AG08396 (cell line): Measurements from ENCODE around the gene AHSA1.

Source experiments
- DNase-seq: peaks from one replicate; pipeline ENCODE4 v3.0.0; 2012; ENCODE audit warnings: low spot score, mixed read lengths

The AHSA1 gene

DNA sequence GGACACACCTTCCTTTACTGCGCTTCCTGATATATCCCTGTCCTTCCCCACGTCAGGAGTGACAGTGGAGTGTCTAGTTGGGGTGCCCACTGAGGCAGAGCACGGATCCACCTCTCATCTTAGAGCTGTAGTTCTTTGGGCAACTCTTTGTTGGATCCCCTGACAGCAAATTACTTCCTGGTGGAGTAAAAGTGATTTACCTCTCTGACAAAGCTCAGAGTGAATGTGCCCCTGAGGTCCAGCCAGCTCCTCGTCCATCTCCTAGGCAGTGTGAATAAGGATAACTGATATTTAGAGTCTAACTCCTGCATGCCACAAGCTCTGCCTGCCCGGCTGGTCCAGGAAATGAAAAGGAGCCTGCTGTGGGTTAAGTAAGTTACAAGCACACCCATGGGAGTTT, 16.0 kb downstream of the AHSA1 start:
- no peak for DNase-seq

DNA sequence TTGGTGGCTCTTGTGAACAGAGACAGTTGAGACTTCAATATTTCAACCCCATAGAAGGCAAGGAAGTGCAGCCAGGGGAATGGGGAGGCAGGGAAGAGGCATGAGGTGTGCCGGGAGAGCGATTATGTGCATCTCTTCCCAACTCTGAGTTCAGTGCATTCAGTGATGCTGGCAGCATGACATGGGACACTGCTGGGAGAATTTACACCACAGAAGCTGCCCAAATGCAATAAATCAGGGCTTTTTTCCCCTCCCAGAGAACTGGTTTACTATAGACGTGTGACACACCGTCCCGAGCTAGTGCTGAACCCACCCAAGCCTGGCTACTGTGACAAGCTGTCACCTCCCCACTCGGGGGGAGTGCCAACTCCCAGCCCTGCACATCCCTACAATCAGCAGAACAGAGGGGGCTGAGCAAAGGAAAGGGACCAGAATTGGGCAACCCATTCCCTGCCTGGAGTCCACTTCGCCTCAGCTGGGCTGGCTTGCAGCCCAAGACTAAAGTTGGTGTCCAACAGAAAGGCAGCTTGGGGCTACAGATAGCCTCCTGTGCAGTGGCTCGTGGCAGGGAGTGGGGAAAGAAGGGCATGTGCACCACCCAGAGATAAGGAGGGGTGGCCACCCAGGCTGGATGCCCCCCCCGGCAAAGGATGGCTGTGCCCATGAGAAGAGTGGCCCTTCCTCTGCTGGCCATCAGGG, 16.7 kb downstream of the AHSA1 start:
- DNase-seq, result no peak

DNA sequence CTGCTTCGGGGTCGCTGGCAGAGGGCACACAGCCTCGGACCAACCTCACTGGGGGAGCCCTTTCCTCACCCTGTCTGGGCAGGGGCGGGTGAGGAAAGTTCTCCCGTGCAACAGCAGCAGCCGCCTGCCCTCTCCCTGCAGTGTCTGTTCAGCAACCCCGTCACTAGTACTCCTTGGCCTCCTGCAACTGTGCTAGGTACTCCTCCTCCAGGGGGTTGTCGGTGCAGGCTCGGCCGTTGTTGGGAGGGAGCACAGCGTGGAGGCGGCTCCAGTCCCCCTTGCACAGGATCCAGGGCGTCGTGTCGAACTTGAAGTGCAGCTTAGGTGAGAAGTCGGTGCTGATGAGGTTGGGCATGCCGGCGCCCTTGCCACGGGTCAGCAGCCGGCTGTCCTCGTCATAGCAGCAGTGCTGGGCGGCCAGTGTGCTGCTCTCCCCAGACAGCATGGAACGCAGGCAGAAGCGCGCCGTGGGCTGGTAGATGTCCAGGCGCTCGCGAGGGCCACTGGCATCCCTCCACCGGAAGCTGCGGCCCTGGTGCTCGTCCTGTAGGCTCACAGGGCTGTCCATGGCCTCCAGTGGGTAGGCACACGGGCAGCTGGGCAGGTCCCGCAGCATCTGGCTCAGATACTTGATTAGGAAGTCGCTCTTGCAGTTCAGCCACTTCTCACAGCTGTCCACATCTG, 17.7 kb downstream of the AHSA1 start:
- DNase-seq, result no peak

GRCh38 chr14:77478029-77478428, 20.1 kb downstream of the AHSA1 start:
- DNase-seq, result no peak

GRCh38 chr14:77478796-77479195, 20.9 kb downstream of the AHSA1 start:
- DNase-seq, result no peak

- no peak for DNase-seq
These were observed 24.5 kb downstream of the AHSA1 start for GRCh38 chr14:77482422-77482821.

DNA sequence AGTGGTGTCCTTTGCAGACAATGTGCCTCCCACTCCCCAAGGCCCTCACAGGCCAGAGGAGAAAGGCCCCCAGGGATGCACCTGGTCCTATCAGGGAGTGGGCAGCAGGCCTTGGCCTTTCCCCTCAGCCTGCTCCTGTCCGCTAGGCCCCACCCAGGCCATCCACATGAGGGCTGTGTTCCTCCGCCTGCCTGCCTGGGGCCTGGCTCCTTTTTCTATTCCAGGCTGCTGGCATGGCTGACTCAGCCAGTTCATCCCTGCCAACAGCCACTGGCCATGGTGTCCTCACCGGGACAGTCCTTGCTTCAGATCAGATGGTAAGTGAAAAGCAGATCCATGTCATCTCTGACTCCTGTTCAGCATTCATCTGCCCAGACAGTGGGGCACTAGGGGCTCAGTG, 27.4 kb downstream of the AHSA1 start:
- DNase-seq, result peak; percentile 23

DNA sequence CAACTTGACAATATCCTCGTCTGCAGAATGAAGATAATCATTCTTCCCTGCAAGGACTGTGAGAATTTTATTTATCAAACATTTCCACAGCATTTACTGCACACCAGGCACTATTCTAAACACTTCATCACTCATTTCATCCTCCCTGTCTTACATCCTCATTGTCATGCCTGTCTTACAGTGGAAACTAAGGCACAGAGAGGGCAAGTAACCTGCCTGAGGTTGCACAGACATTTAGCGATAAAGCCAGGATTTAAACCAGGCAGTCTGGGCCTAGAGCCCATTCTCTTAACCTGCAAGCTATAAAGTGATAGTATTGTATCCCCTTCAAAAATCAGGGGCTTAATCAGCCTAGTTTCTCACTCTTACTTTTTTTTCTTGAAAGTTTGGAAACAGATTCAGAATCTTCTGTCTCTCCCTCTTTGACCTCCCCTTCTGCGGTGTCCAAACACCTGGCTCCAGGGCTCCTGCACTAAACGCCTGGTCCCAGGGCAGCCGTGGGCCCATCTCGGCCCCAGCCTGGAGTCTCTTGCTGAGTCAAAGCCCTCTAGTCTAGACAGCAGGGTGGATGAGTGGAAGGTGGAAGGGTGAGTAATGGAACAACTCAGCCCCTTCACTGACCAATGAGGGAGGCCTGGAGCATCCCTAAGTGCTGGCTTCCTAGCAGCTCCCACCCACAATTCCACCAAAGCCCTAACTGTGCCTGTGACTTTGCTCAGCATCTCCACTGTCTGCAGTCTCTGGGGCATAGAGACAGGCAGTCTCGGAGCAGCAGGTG, 28.2 kb downstream of the AHSA1 start:
- DNase-seq, result peak; percentile 85

GRCh38 chr14:77488558-77488957, 30.7 kb downstream of the AHSA1 start:
- DNase-seq, result no peak

DNA sequence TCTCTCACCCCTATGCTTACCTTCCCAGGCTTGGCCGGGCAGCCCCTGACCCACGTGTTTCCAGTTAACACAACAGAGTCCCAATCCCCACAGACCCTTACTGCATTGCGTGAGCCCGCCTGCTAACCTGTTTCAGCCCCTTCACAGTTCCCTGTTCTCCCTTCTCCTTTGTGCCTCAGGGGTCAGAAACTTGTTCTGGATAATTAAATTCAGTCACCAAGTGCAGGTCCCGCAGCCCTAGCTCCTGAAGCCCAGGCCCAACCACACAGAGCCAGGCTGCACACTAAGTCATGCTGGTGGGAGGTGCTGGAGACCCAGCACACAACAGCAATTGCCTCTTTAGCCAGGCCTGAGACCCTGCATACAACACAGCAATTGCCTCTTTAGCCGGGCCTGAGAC, 31.1 kb downstream of the AHSA1 start:
- no peak for DNase-seq

GRCh38 chr14:77490347-77490986, 32.6 kb downstream of the AHSA1 start:
- DNase-seq, result no peak

DNA sequence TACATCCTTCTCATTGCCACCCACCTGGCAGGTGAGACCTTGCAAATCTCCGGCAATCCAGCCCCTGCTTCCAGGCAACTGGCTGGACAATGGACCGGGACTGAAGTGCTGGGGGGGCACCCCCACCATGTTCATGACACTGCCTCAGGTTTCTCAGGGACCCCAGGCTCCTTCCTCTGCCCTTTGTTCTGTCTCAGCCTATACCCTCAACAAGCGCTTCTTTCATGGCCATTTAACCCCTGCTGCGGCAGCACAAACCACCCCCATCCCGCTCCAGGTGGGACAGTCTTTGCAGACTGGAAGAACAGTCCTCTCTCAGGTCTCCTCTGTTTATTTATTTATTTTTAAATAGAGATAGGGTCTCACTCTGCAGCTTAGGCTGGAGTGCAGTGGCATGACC, 33.2 kb downstream of the AHSA1 start:
- DNase-seq, result no peak

GRCh38 chr14:77495334-77495733, 37.4 kb downstream of the AHSA1 start:
- no peak for DNase-seq

DNA sequence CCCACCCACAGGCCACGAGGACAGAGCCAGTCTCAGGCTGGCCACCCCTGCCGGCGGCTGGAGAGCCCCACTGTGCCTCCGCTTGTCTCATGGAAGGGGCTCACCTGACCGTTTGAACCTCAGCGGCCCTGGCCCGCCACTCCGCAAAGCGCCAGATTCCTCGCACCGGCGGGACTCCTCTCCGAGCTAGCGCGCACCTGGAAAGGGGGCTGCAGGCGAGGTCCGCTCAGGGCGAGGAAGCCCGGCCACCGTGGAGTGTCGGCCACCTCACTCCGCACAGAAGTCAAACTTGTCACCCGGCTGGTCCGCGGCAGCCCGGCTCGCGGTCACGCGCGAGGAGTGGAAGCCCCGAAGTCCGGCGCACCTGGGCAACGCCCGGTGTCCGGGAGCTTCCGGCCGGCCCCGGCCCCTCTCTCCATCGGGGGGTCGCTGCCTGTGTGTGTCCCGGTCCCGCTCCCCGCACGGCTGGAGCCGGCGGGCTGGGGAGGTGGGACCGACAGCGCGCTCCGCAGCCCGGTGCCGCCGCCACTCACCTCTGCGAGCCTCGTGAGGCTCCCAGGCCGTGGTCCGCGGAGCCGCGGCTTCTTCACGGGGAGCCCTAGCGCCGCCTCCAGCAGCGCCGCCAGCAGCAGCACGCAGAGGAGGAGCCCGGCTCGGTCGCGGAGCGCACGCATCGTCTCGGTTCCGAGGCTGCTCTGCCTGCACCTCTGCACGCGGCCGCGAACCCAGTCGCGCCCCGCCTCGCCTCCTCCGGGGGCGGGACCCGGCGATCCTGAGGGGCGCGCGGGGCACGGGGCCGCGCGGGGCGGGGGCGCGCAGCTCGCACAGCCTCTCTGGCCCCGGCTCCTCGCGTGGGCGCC, 40.5 kb downstream of the AHSA1 start, which contains the start of gene ISM2:
Gene ISM2, minus strand, starts transcription at position 697 of the 860 bp plus-strand sequence. Its CDS starts 23 bp downstream, at position 674.
- peak; percentile 84 for DNase-seq

- DNase-seq, result peak; percentile 49
These were observed 41.2 kb downstream of the AHSA1 start for GRCh38 chr14:77498984-77499527.

GRCh38 chr14:77502109-77502782, 44.4 kb downstream of the AHSA1 start:
- DNase-seq, result no peak

- no peak for DNase-seq
These were observed 45.2 kb downstream of the AHSA1 start for GRCh38 chr14:77503138-77503537.

GRCh38 chr14:77505031-77505430, 47.1 kb downstream of the AHSA1 start:
- no peak for DNase-seq

DNA sequence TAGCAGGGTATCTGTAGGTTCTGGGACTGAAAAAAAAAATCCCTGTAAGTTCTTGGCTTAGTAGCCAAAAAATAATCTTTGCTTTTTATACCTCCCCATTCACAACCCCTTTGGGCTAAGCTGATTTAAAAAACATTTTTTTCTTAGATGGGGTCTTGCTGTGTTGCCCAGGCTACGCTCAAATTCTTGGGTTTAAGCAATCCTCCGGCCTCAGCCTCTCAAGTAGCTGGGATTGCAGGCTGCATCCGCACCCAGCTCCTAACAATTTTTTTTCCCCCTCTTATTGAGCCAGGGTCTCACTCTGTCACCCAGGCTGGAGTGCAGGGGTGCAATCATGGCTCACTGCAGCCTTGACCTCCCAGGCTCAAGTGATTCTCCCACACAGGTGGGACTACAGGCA, 49.9 kb downstream of the AHSA1 start:
- DNase-seq, result no peak

DNA sequence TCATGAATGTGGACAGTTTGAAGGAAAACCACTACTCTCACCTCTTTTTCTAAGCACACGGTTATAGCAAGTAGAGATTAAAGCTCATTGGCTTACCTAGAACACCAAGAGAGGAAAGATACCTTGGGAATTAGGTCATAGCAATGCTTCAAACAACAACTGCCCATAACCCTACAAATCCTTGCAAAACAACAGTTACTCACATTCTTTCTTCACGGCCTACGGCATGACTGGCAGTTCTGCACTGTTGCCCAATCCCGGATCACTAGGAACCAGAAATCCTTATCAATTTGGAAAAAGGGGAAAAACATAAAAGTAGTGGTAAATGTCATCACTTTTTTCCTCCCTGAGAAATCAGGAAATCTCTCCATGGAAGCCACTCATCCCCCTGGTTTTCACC, 50.4 kb downstream of the AHSA1 start:
- DNase-seq, result peak; percentile 49

DNA sequence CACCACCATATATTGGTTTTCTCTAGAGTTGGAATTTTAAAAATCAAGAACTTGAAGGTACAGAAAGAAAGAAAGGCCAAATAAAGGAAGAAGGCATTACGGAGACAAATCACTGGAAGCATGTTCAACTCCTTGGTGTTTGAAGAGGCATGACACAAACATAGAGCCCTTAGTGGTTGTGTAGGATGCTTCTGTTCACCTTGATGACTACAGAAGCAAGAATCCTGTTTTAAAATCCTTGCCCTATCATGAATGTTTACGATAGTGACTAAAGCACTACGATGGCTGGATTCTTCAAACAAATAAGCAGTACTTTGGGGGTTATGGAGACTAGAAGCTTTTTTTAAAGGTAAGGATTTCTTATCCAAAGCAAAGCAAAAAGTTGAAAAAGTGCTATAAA, 51.0 kb downstream of the AHSA1 start:
- DNase-seq, result no peak
